ENCODE measurements around the gene KRTAP10-4. TPM values are rescaled to one million over a fixed set of nuclear protein-coding genes. Genes with fewer than 3 reads are reported as not detected.

Gene KRTAP10-4
- total and polyA plus RNA-seq, 10 donors = not detected

DNA sequence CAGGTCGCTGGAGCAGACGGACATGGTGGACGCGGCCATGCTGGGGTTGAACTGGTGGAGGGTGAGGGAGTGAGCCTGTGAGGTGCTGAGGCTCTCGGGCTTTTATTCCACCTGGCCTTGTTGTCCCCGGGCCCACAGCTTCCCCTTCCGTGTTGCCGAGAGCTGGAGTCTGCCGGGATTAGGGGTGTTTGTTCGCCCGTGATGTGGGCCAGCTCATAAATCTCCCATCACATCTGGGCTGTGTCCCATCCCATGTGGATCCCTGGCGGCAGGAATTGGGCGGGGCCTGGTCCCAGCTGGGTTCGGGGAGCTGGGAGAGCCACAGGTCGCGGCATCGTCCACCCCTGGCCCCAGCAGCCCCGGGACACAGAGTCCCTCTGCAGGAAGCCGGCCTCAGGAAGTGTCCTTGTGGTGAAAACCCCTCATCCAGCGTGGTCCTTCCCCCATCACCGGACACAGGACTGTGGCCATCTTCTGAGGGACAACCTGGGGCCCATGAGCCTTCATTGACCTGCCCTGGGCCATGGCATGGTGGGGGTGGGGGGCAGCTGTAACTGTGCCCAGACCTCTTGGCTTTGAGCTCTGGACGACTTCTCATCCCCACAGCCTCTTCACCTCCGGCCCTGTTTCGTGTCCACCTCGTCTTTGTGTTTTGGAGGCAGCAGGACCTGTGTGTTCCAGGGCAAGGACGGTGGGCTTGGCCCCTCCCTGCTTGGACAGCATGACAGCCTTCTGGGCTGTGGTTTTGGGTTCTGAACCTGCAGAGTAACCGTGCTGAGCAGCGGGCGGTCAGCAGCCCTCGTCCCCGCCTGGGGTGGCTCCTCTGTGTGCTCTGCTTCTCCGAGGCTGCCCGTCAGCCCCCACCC lies 19.1 kb downstream of the KRTAP10-4 start, which contains the start of gene KRTAP10-6:
KRTAP10-6 (minus strand) TSS at position 60 of the 866 bp plus-strand sequence; CDS start at position 39, 21 bp downstream.
- intact Hi-C loops (cut with DNase I; ENCODE audit: low total_unique reads) = no loop called here
- no peak within 1 kb of the TSS for H3K4me3 ChIP-seq
- 57 to 70% (median 61%) methylated on average over 18 to 33 of the region's 33 CpGs for WGBS, 5 donors
- no peaks in the 10 kb centered on the region for H3K9me3 ChIP-seq
- TF ChIP-seq POLR2A (IDR thresholded peaks at IDR 0.05) (no peak), POLR2AphosphoS5 (IDR thresholded peaks at IDR 0.05) (no peak)
- TF ChIP-seq, protein P1, sequence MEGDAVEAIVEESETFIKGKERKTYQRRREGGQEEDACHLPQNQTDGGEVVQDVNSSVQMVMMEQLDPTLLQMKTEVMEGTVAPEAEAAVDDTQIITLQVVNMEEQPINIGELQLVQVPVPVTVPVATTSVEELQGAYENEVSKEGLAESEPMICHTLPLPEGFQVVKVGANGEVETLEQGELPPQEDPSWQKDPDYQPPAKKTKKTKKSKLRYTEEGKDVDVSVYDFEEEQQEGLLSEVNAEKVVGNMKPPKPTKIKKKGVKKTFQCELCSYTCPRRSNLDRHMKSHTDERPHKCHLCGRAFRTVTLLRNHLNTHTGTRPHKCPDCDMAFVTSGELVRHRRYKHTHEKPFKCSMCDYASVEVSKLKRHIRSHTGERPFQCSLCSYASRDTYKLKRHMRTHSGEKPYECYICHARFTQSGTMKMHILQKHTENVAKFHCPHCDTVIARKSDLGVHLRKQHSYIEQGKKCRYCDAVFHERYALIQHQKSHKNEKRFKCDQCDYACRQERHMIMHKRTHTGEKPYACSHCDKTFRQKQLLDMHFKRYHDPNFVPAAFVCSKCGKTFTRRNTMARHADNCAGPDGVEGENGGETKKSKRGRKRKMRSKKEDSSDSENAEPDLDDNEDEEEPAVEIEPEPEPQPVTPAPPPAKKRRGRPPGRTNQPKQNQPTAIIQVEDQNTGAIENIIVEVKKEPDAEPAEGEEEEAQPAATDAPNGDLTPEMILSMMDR (IDR thresholded peaks at IDR 0.05 in 8 of 11, conservative IDR thresholded peaks at IDR 0.05 in 3 of 11) = no peak
- no peak within 1 kb of the TSS for H3K27ac ChIP-seq
- no peaks in the 10 kb centered on the region for H3K36me3 ChIP-seq
- H3K4me1 ChIP-seq = no peaks in the 10 kb centered on the region
- H3K27me3 ChIP-seq (replicated peaks in 1 of 7) = peaks cover 0 to 39% (median 12%) of the 10 kb centered on the region in 7 donors
- DNase-seq = no peak

DNA sequence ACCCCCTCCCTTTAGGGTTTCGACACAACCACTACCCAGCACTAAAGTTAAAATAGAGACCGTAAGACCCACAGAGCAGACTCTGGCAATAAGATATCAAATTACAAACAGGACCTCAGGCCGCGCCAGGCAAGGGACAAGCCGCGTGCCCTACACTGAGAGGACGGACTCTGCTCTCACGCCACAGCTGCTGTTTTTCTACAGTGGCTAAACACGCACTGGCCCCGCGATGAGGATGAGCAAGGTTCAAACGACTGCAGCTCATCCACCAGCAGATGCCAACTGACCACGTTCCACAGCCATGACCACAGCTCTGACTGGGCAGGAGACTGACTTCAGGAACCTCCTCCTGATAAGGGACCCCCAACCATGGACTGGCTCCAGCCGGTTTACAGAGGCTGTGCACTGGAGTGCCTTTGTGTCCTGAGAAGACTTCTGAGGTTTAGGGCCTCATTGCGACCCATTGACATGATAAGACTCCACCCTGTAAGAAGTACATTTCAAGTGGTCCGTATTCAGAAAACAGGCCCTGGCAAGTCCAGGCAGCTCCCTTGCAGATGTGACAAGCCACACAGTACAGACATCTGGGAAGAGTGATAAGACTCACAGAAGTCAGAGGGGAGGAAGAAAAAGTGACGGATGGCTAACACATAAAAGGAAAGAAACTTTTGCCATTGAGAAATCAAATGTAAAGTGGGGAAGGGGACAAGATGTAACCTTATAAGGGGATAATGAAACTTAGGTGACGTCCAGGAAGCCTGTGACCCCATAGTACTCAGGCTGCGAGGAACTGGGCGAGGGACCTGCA lies 20.3 kb downstream of the KRTAP10-4 start:
- peaks cover 0 to 9% (median 0%) of the 10 kb centered on the region in 8 donors for H3K9me3 ChIP-seq
- no peaks in the 10 kb centered on the region for H3K36me3 ChIP-seq
- TF ChIP-seq POLR2A (IDR thresholded peaks at IDR 0.05) (no peak), POLR2AphosphoS5 (IDR thresholded peaks at IDR 0.05) (no peak)
- TF ChIP-seq, protein P1 (IDR thresholded peaks at IDR 0.05 in 8 of 11, conservative IDR thresholded peaks at IDR 0.05 in 3 of 11) = no peak
- 63 to 78% (median 72%) methylated on average over 20 of the region's 20 CpGs for WGBS, 5 donors
- H3K27ac ChIP-seq = no peak overlapping the region
- peaks cover 0 to 43% (median 12%) of the 10 kb centered on the region in 7 donors for H3K27me3 ChIP-seq (replicated peaks in 1 of 7)
- no peak overlapping the region for H3K4me3 ChIP-seq
- no peaks in the 10 kb centered on the region for H3K4me1 ChIP-seq
- no peak for DNase-seq
- intact Hi-C loops (cut with DNase I; ENCODE audit: low total_unique reads) = no loop called here

DNA sequence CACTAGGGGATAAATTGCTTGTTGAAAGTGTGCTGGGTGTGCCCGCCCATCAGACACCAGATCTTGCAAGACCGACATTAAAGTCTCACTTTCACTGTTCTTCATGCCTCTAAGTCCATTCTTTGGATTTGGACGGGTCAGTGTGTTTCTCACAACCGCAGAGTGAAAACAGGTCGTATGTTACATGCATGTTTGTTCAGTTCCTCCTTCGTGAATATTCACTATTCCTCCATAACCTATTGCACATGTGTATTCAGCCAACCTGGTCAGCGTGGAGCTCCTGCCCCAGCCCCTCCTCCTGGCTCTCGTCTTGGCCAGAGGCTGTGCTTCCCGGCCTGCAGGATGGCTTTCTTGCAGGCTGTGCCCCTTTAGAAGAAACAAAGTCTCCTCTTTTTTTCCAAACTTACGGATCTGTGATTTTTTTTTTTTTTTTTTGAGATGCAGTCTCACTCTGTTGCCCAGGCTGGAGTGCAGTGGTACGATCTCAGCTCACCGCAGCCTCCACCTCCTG lies 20.9 kb downstream of the KRTAP10-4 start:
- TF ChIP-seq POLR2AphosphoS5 (IDR thresholded peaks at IDR 0.05) (no peak), POLR2A (IDR thresholded peaks at IDR 0.05) (no peak)
- TF ChIP-seq, protein P1 (IDR thresholded peaks at IDR 0.05 in 8 of 11, conservative IDR thresholded peaks at IDR 0.05 in 3 of 11) = no peak
- DNase-seq = no peak
- Histone ChIP-seq H3K36me3 (no peaks in the 10 kb centered on the region), H3K9me3 (peaks cover 0 to 11% (median 0%) of the 10 kb centered on the region in 8 donors), H3K4me1 (no peaks in the 10 kb centered on the region), H3K27me3 (replicated peaks in 1 of 7) (peaks cover 0 to 42% (median 11%) of the 10 kb centered on the region in 7 donors), H3K4me3 (no peak overlapping the region), H3K27ac (no peak overlapping the region)
- WGBS, 5 donors = 78 to 85% (median 83%) methylated on average over 12 of the region's 12 CpGs
- intact Hi-C loops (cut with DNase I; ENCODE audit: low total_unique reads) = no loop called here

Measured in spleen (tissue), 11 donors.